ENCODE data around the gene FGGY.

Gene FGGY

DNA sequence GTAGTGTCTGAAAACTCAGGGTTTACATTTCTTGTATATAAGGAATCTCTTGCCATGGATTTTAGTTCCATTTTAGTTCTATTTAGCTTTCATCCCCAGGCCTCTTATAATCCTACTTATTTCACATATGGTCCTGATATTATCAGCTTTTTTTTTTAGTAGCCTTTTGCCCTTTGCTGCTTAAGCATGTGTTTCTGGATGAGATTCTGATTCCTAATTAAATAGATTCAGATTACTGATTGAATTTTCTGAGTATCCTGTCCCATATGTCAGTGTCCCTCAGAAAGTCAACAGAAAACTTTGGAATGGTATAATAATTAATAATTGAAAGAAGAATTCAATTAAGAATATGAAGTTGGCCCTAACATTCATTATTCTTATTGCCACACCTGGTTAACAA lies 383.1 kb downstream of the FGGY start:
- no peak for DNase-seq (ENCODE audit: low read depth)

GRCh38 chr1:59682396-59683080 lies 385.6 kb downstream of the FGGY start:
- no peak for DNase-seq (ENCODE audit: low read depth)

DNA sequence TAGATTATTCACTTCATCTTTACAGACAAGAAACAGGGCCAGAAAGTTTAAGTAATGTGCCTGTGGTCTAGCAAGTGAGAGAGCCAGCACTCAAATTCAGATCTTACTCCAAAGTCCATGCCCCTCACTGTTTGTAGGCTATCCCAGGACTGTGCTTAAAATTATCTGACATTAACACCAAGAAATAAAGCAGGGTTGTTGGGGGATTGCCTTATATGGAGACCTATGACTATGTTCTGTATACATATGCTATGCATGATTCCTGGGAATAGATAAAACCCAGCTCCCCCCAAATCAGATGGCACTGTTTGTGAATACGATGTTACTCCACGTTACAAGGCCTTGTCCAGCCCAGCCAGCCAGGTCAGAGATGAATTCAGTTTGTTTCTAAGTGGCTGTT lies 386.3 kb downstream of the FGGY start:
- DNase-seq (ENCODE audit: low read depth) = no peak

DNA sequence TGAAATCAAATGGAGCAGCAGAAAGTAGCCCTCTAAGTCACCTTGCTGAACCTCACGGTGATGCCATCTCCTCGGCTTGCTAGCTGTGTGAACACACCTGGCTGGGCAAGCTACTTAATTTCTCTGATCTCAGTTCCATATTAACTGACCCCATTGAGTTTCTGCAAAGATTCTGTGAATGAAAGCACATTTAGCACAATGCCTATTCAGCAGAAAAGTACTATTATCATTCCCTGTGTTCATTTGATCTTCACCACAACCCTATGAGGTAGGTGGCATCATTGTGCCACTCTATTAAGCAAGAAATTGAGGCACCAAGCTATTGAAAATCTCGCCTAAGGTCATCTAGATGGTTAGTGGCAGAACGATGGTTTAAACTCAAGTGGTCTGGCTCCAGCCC lies 387.8 kb downstream of the FGGY start:
- no peak for DNase-seq (ENCODE audit: low read depth)

DNA sequence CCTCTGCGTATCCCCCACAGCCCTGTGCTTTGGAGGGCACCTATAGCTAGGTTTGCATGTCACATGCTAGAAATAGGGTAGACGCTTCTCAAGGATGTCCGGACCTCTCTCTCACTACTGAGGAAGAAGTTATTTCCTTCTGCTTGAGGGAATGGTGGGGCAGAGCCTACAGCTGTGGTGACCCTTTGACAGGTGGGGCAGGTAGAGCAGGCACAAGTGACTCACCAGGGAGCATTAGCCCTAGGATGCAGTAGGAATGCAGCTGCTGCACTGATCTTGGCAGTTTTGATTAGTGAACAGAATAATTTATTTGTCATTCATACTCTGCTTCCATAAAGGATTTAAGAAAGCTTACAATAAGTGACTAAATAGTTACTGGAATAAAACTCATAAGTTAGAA lies 388.2 kb downstream of the FGGY start:
- no peak for DNase-seq (ENCODE audit: low read depth)

GRCh38 chr1:59685666-59686065 lies 388.8 kb downstream of the FGGY start:
- no peak for DNase-seq (ENCODE audit: low read depth)

DNA sequence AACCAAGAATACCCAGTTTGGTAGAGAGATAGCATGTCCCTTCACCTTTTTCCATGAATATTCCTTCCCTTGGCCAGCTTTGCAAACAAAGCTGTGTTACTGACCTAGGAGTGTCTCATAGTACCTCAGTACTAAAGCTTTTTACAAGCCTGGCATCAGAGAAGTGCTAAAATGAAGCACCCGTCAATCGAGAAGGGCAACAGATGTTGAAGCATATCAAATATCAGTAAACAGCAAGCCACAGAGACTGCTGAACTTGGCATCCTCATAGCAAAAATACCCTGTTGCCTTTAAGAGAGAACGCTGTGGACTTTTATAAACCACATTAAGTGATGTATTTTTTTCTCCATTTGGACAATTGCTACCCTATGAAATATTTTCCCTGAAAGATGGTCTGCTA lies 389.3 kb downstream of the FGGY start:
- DNase-seq (ENCODE audit: low read depth) = no peak

- no peak for DNase-seq (ENCODE audit: low read depth)
These were observed 389.7 kb downstream of the FGGY start for GRCh38 chr1:59686574-59686973.

DNA sequence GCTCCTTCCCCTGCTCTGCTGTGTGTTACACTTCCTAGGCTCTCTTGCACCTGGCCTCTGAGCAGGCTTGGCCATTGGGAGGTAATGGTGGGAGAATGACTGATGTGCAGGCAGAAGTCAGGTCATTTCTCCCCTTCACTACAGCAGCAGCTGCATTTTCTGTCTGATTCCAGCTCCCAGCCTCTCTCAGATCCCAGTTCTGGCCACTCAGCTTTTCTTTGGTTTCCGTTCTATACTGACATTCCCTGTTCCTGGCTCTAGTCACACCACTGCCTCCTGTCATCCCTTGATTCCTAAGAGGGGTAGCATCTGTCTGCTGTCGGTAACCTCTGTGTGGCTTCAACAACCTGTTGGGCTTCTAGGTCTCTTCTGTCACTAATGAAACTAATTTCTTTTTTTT lies 390.2 kb downstream of the FGGY start:
- no peak for DNase-seq (ENCODE audit: low read depth)

DNA sequence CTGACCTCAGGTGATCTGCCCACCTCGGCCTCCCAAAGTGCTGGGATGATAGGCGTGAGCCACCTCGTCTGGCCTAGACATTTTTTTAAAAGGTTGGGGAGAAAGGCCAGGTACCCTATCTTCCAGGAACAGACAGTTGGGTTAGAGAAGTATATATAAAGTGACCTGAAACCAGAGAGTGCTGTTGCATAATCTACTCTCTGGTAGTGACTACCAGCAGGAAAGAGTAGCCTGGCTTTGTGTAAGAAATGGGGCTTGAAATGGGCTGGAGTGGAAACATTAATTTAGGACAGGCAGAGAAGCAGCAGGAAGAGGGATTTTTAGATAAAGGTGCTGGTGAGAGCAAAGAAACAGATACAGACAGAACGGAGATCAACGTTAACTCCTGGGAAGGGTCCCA lies 392.1 kb downstream of the FGGY start:
- DNase-seq (ENCODE audit: low read depth) = no peak

- no peak for DNase-seq (ENCODE audit: low read depth)
These were observed 392.8 kb downstream of the FGGY start for GRCh38 chr1:59689730-59690129.

GRCh38 chr1:59690171-59690930 lies 393.5 kb downstream of the FGGY start:
- no peak for DNase-seq (ENCODE audit: low read depth)

DNA sequence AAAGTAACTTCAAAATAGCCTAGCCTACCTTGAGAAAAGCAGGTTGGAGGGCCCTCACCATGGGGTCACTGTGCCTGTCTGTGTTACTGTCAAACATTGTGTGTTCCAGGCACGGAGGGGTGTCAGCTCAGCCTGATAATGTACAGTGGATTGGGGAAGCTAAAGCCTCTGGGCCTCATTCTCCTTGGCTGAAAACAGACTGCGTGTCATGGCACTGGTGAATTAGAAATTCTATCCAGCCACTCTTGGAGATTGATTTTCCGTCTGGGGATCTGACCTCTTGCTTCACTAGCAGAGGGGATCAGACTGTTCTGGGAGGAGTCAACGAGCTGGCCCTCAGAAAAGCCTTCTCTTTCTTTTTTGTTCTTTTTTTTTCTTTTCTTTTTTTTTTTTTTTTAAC lies 394.4 kb downstream of the FGGY start:
- DNase-seq (ENCODE audit: low read depth) = no peak

DNA sequence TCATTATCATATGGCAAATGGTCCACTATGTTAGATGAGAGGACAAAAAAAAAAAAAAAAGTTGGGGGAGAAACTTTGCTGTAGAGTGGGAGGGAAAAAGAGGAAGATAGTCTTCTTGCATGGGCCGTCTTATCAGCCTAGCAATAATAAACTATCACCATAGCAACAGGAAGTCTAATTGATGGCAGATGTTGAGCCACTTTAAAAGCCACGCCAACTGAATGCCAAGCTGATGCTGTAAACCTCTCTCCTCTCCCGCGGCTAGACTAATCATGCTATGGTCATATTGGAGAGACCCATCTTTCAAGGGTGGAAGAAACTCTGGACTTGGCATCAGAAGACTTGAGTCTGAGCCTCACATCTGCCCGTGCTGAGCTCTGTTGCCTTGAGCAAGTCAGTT lies 395.7 kb downstream of the FGGY start:
- DNase-seq (ENCODE audit: low read depth) = no peak

- no peak for DNase-seq (ENCODE audit: low read depth)
These were observed 396.5 kb downstream of the FGGY start for GRCh38 chr1:59693406-59693805.

DNA sequence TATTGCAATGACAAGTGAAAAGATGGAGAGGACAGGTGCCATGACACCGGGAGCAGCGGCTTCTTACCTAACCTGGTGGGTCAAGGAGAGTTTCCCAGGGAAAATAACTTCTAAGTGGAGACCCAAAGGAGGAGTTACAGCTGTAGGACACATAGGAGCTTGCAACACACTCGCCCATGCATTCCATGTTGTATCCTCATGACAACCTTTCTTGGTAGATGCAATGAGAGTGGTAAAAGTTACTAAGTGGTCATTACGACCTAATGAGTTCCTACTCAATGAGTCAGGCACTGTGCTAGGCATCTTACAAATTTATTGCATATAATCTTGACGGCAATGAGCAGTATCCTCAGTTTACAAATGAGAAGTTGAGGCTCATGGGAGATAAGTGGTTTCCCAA lies 398.4 kb downstream of the FGGY start:
- DNase-seq (ENCODE audit: low read depth) = no peak

- DNase-seq (ENCODE audit: low read depth) = no peak
These were observed 399.7 kb downstream of the FGGY start for GRCh38 chr1:59696421-59697115.

DNA sequence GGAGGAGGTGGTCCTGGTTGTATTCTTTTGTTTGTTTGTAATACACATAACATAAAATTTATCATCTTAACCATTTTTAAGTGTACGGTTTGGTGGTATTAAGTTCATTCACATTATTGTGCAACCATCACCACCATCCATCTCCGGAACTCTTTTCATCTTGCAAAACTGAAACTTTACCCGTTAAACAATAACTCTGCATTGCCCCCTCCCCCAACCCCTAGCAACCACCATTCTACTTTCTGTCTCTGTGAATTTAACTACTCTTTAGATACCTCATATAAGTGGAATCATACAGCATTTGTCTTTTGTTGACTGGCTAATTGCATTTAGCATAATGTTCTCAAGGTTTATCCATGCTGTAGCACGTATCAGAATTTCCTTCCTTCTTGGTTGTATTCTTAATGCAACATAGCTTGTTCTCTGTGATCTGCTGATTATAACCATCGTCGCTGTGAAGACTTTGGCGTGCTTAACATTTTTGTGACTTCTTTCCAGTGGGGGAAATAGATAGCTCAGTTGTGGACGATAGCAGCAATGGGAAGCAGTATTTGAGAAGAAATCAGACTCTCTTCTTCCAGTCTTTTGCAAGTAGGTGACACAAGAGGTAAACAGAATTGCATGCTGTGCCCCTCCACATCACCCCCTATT lies 400.4 kb downstream of the FGGY start:
- DNase-seq (ENCODE audit: low read depth) = no peak

- DNase-seq (ENCODE audit: low read depth) = no peak
These were observed 401.5 kb downstream of the FGGY start for GRCh38 chr1:59698386-59698785.

DNA sequence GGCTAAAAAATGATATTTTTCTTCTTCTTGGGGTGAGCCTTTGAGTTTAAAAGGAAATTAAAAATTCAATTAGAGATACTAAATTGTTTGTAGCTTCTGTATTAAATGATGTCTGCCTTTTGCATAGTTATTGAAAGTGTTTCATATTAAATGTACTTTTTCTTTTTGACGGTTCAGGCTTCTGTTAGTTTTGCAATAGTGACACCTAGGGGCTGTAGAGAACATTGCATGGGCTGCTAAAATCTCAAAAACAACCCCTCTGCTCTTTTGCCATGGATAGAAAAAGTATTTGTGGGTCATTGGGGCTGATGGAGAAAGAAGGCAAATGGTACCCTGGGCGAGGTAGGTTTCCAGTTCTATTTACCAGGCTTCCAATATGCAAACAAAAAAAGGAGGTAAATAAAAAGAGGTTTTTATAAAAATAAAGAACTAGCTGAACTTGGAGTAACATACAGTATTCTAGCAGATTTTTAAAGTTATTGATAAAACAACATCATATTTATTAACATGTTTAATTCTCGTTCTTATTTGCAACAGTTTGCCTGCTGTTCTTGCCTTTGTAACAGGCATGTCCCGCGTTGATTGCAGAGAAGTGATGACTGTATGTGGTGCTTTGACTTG lies 402.4 kb downstream of the FGGY start:
- DNase-seq (ENCODE audit: low read depth) = no peak

- DNase-seq (ENCODE audit: low read depth) = no peak
These were observed 404.5 kb downstream of the FGGY start for GRCh38 chr1:59701376-59701775.

DNA sequence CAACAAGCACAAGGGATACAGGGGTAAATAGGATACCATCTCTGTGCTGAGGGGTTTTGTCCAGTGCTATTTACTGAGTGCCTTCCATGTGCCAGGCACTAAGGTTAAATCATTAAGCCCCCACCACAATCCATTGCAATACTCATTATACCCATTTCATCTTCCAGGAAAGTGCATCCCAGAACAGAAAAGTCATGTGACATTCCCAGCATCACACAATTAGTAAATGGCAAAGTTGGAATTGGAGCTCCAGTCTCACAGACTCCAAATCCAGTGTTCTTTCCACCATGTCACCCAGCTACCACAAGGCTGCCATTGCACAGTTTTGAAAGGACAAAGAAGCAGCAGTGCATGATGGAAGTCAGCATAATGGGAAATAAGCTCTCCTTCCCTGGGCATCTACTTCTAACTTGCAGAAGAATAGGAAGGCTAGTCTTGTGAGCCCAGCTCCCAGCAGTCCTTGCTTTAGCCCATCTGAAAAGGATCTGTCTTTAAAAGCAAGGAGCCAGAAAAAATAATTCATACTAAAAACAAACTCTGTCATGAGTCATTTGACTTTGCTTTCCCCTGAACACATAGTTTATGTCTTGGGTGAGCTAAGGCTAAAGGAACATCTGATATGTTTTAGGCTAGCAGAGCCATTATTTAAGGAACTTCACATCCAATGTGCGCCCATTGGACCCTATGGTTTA lies 406.5 kb downstream of the FGGY start:
- DNase-seq (ENCODE audit: low read depth) = no peak

All from stimulated activated CD8-positive, alpha-beta memory T cell treated with anti-CD3 and anti-CD28 coated beads, Interleukin-12 subunit alpha, Interleukin-12 subunit beta, amount 100 ng/mL, for 4 hours (primary cell).